ENCODE measurements around the gene SURF2.

Gene SURF2

GRCh38 chr9:133339641-133340040 lies 16.7 kb upstream of the SURF2 start:
- DNase-seq = no peak

- DNase-seq = no peak
These were observed 16.1 kb upstream of the SURF2 start for GRCh38 chr9:133340256-133340655.

GRCh38 chr9:133340916-133341315 lies 15.4 kb upstream of the SURF2 start:
- DNase-seq = no peak

- no peak for DNase-seq
These were observed 14.8 kb upstream of the SURF2 start for GRCh38 chr9:133341369-133342068.

- DNase-seq = peak; percentile 12
These were observed 14.3 kb upstream of the SURF2 start for GRCh38 chr9:133342069-133342406.

- DNase-seq = peak; percentile 17
These were observed 13.8 kb upstream of the SURF2 start for GRCh38 chr9:133342570-133342969.

GRCh38 chr9:133344071-133344470 lies 12.3 kb upstream of the SURF2 start:
- no peak for DNase-seq

GRCh38 chr9:133344979-133345378 lies 11.4 kb upstream of the SURF2 start:
- DNase-seq = no peak

- no peak for DNase-seq
These were observed 10.8 kb upstream of the SURF2 start for GRCh38 chr9:133345596-133345995.

GRCh38 chr9:133346021-133346785 lies 10.1 kb upstream of the SURF2 start:
- no peak for DNase-seq

- peak; percentile 64 for DNase-seq
These were observed 8.8 kb upstream of the SURF2 start for GRCh38 chr9:133347515-133347984.

- DNase-seq = peak; percentile 97
These were observed 8.2 kb upstream of the SURF2 start, which contains the start of the genes MED22 and RPL7A for GRCh38 chr9:133347985-133348717. MED22 (minus strand) TSS chr9:133348131; CDS start chr9:133346662, 1,469 bp downstream. RPL7A (plus strand) TSS chr9:133348218; CDS start chr9:133348244, 26 bp downstream.

- DNase-seq = no peak
These were observed 7.4 kb upstream of the SURF2 start for GRCh38 chr9:133348718-133349573.

GRCh38 chr9:133349965-133350616 lies 6.3 kb upstream of the SURF2 start:
- no peak for DNase-seq

GRCh38 chr9:133351526-133351907 lies 4.8 kb upstream of the SURF2 start:
- DNase-seq = no peak

- peak; percentile 83 for DNase-seq
These were observed 4.3 kb upstream of the SURF2 start for GRCh38 chr9:133351908-133352634.

GRCh38 chr9:133352635-133353340 lies 3.6 kb upstream of the SURF2 start:
- peak; percentile 48 for DNase-seq

- peak; percentile 53 for DNase-seq
These were observed 2.8 kb upstream of the SURF2 start for GRCh38 chr9:133353548-133353947.

GRCh38 chr9:133354766-133355165 lies 1.6 kb upstream of the SURF2 start:
- no peak for DNase-seq

- peak; percentile 41 for DNase-seq
These were observed 431 bp upstream of the SURF2 start for GRCh38 chr9:133355881-133356357.
